Measurements from ENCODE around the gene ARL4A. TPM values are rescaled to one million over a fixed set of nuclear protein-coding genes. Genes with fewer than 3 reads are reported as not detected.
A peak's percentile ranks its signal among the peaks of the same experiment; 100 is the strongest.

Gene ARL4A
- total and polyA plus RNA-seq, 2 of the 13 experiments (the other 11 are each of a cell fraction or from before 2014, with no cell fraction given): 10.8 to 25.6 TPM

GRCh38 chr7:12686891-12687717 lies at the start of gene ARL4A (continued):
- TF ChIP-seq PREB (CRISPR knock-in tag; IDR thresholded peaks at IDR 0.05): no peak
- peak; percentile 76 for TF ChIP-seq CREB1 (IDR thresholded peaks at IDR 0.05)
- no peak for TF ChIP-seq CREB1 (CRISPR knock-in tag; IDR thresholded peaks at IDR 0.05)
- TF ChIP-seq FOXA1 (IDR thresholded peaks at IDR 0.05): no peak
- no peak for TF ChIP-seq FOXA1 (CRISPR knock-in tag; IDR thresholded peaks at IDR 0.05)
- no peak for TF ChIP-seq THAP8 (CRISPR knock-in tag; IDR thresholded peaks at IDR 0.05; ENCODE audit: borderline replicate concordance)
- no peak for TF ChIP-seq TOE1 (CRISPR knock-in tag; IDR thresholded peaks at IDR 0.05)
- TF ChIP-seq ZNF878 (CRISPR knock-in tag; IDR thresholded peaks at IDR 0.05): no peak
- TF ChIP-seq MTF2 (CRISPR knock-in tag; IDR thresholded peaks at IDR 0.05; ENCODE audit: borderline replicate concordance): no peak
- TF ChIP-seq PTBP1 (IDR thresholded peaks at IDR 0.05; ENCODE audit: low read depth, low read length, poor library complexity, severe bottlenecking): no peak
- TF ChIP-seq ZNF329 (CRISPR knock-in tag; IDR thresholded peaks at IDR 0.05; ENCODE audit: low read depth): 0 out of 2 replicates have a peak, but pooled peaks have one; percentile 25
- peak; percentile 60 for TF ChIP-seq ZNF335 (CRISPR knock-in tag; IDR thresholded peaks at IDR 0.05)
- no peak; the same call in 1 of the 2 replicates for TF ChIP-seq KDM5A (IDR thresholded peaks at IDR 0.05; ENCODE audit: borderline replicate concordance, low read length)
- no peak for TF ChIP-seq HDAC6 (IDR thresholded peaks at IDR 0.05; ENCODE audit: low read depth, low read length)
- no peak for TF ChIP-seq NFIC (IDR thresholded peaks at IDR 0.05; ENCODE audit: low read length)
- TF ChIP-seq TEAD3 (CRISPR knock-in tag; optimal IDR thresholded peaks at IDR 0.05; ENCODE audit: borderline replicate concordance): peak; percentile 12
- peak; percentile 12; the same call in 1 of the 2 replicates for TF ChIP-seq MXD4 (CRISPR knock-in tag; IDR thresholded peaks at IDR 0.05)
- TF ChIP-seq ZNF260 (CRISPR knock-in tag; IDR thresholded peaks at IDR 0.05; ENCODE audit: borderline replicate concordance, low read depth): no peak
- TF ChIP-seq MAFK (conservative IDR thresholded peaks at IDR 0.05 in 1 of 2, IDR thresholded peaks at IDR 0.05 in 1 of 2; ENCODE audit: low read length in 2 of 2): no peak
- 0 out of 2 replicates have a peak, but pooled peaks have one; percentile 14 for TF ChIP-seq ZBTB26 (CRISPR knock-in tag; IDR thresholded peaks at IDR 0.05; ENCODE audit: borderline replicate concordance)
- no peak for TF ChIP-seq ZBTB1 (CRISPR knock-in tag; IDR thresholded peaks at IDR 0.05; ENCODE audit: borderline replicate concordance)
- peak; percentile 44; the same call in 1 of the 2 replicates for TF ChIP-seq ZNF788 (CRISPR knock-in tag; IDR thresholded peaks at IDR 0.05; ENCODE audit: borderline replicate concordance)
- TF ChIP-seq ZNF451 (CRISPR knock-in tag; IDR thresholded peaks at IDR 0.05): no peak; the same call in 1 of the 2 replicates
- TF ChIP-seq ZNF512B (CRISPR knock-in tag; IDR thresholded peaks at IDR 0.05; ENCODE audit: borderline replicate concordance): peak; percentile 29; the same call in 1 of the 2 replicates
- no peak for TF ChIP-seq MZF1 (CRISPR knock-in tag; IDR thresholded peaks at IDR 0.05; ENCODE audit: borderline replicate concordance)

Data from HepG2 (cell line).